SK-N-SH (cell line): ENCODE results near the gene AGBL2. TPM values are rescaled to one million over a fixed set of nuclear protein-coding genes. Genes with fewer than 3 reads are reported as not detected.

Experiments
- CTCF ChIA-PET: fragments of 300-600, 350-600 bp; formaldehyde crosslinking; extraction: SDS; loops from one replicate; lab custom pipeline; 2021; lab: Yijun Ruan, JAX
- POLR2A ChIA-PET: fragments of 350-600 bp; sonication (Branson Sonifier 250); formaldehyde crosslinking; extraction: SDS; loops from one replicate; lab custom pipeline; 2020; ENCODE audit warnings: antibody characterized with exemption, inconsistent platforms; lab: Yijun Ruan, JAX
- DNase-seq: peaks from one replicate; pipeline ENCODE4 v3.0.0; 2012
- H2AFZ ChIP-seq: fragments of 200-600 bp; sonication (generic); 2 replicates; pipeline ENCODE4 v1.8.1; 2016; ENCODE audit warnings: antibody characterized with exemption, mild to moderate bottlenecking, low read depth
- H3F3A ChIP-seq: fragments of 200-600 bp; sonication (generic); replicated peaks from 2 replicates; pipeline ENCODE3; 2016; ENCODE audit warnings: antibody characterized with exemption, mild to moderate bottlenecking; ENCODE audit not compliant: insufficient read depth
- H3K27ac ChIP-seq, 2 experiments: fragments of 200-500 bp in 1 of 2; fragments of 200-600 bp in 1 of 2; sonication (Bioruptor generic) in 1 of 2; sonication (generic), shearing (Covaris generic) in 1 of 2; 2 replicates each; pipeline versions ENCODE4 v1.5.1 to v1.6.1; 2014 to 2016; ENCODE audit warnings: low read depth in 2 of 2, inconsistent platforms in 1 of 2, low read length in 1 of 2, mild to moderate bottlenecking in 1 of 2, mixed read lengths in 1 of 2
- H3K27me3 ChIP-seq: fragments of 200-600 bp; sonication (generic), shearing (Covaris generic); 2 replicates; pipeline ENCODE4 v1.6.1; 2016; ENCODE audit warnings: mixed run types; ENCODE audit not compliant: insufficient read depth
- H3K36me3 ChIP-seq, 2 experiments: fragments of 200-500 bp in 1 of 2; fragments of 200-600 bp in 1 of 2; sonication (Bioruptor generic) in 1 of 2; sonication (generic) in 1 of 2; replicated peaks in 1 of 2; 2 replicates each; pipeline versions ENCODE3 to v1.5.1; 2014 to 2016; ENCODE audit warnings: low read length in 1 of 2, mild to moderate bottlenecking in 1 of 2; ENCODE audit not compliant: insufficient read depth in 2 of 2, control insufficient read depth in 1 of 2
- H3K4me1 ChIP-seq, 2 experiments: fragments of 200-500 bp in 1 of 2; fragments of 200-600 bp in 1 of 2; sonication (Bioruptor generic) in 1 of 2; sonication (generic), shearing (Covaris generic) in 1 of 2; 2 replicates each; pipeline versions ENCODE4 v1.5.1 to v1.6.1; 2014 to 2016; ENCODE audit warnings: low read depth in 1 of 2, low read length in 1 of 2, mixed run types in 1 of 2; ENCODE audit not compliant: insufficient read depth in 2 of 2, control insufficient read depth in 1 of 2
- H3K4me2 ChIP-seq: fragments of 200-600 bp; sonication (generic), shearing (Covaris generic); 2 replicates; pipeline ENCODE4 v1.6.1; 2017; ENCODE audit warnings: mixed run types
- H3K4me3 ChIP-seq, 2 experiments: fragments of 200-500 bp in 1 of 2; fragments of 200-600 bp in 1 of 2; sonication (Bioruptor generic) in 1 of 2; sonication (generic), shearing (Covaris generic) in 1 of 2; 2 replicates each; pipeline versions ENCODE4 v1.5.1 to v1.8.1; 2014 to 2016; ENCODE audit warnings: low read depth in 2 of 2, inconsistent platforms in 1 of 2, low read length in 1 of 2, mild to moderate bottlenecking in 1 of 2, mixed read lengths in 1 of 2, moderate library complexity in 1 of 2
- H3K79me2 ChIP-seq: fragments of 200-600 bp; sonication (generic); 2 replicates; pipeline ENCODE4 v1.8.1; 2017; ENCODE audit warnings: mild to moderate bottlenecking; ENCODE audit not compliant: insufficient read depth
- H3K9ac ChIP-seq: fragments of 200-600 bp; sonication (generic); 2 replicates; pipeline ENCODE4 v1.6.1; 2017; ENCODE audit warnings: mixed run types
- H3K9me2 ChIP-seq: fragments of 200-600 bp; sonication (generic); 2 replicates; pipeline ENCODE4 v1.6.1; 2017; ENCODE audit warnings: mixed run types
- H3K9me3 ChIP-seq: fragments of 200-600 bp; sonication (generic); 2 replicates; pipeline ENCODE4 v1.6.1; 2017; ENCODE audit warnings: mixed run types, mild to moderate bottlenecking, moderate library complexity
- H4K20me1 ChIP-seq: fragments of 200-600 bp; sonication (generic); 2 replicates; pipeline ENCODE4 v1.6.1; 2017; ENCODE audit warnings: mild to moderate bottlenecking, mixed run types; ENCODE audit not compliant: insufficient read depth
- CTCF ChIP-seq: fragments of 200-600 bp; sonication (generic); IDR thresholded peaks from 2 replicates; pipeline ENCODE4 v1.6.1; 2017; ENCODE audit warnings: antibody characterized with exemption, mild to moderate bottlenecking, moderate library complexity
- ELF1 ChIP-seq: IDR thresholded peaks from 2 replicates; pipeline ENCODE4 v1.4.0; 2012
- EP300 ChIP-seq, 2 experiments: IDR thresholded peaks; 2 replicates each; pipeline versions ENCODE4 v1.4.0 to v1.6.1; 2012; ENCODE audit warnings: borderline replicate concordance in 1 of 2, low read depth in 1 of 2, low read length in 1 of 2
- EZH2phosphoT487 ChIP-seq: fragments of 200-600 bp; sonication (generic); IDR thresholded peaks from 2 replicates; pipeline ENCODE4 v1.6.1; 2017; ENCODE audit warnings: low read depth, mixed run types, mild to moderate bottlenecking, antibody characterized with exemption, moderate library complexity, borderline replicate concordance
- FOXM1 ChIP-seq: IDR thresholded peaks from 2 replicates; pipeline ENCODE4 v1.4.0; 2012; ENCODE audit warnings: low read depth, mild to moderate bottlenecking
- JUND ChIP-seq: IDR thresholded peaks from 2 replicates; pipeline ENCODE4 v1.4.0; 2012
- MAX ChIP-seq: IDR thresholded peaks from 2 replicates; pipeline ENCODE4 v1.4.0; 2012; ENCODE audit warnings: low read depth
- MEF2A ChIP-seq: IDR thresholded peaks from 2 replicates; pipeline ENCODE4 v1.4.0; 2012; ENCODE audit warnings: low read depth, borderline replicate concordance
- MXI1 ChIP-seq: IDR thresholded peaks from 2 replicates; pipeline ENCODE4 v1.6.1; 2012; ENCODE audit warnings: mild to moderate bottlenecking, low read depth, low read length, improper control_type of control experiment
- NFIC ChIP-seq: IDR thresholded peaks from 2 replicates; pipeline ENCODE4 v1.4.0; 2012; ENCODE audit warnings: borderline replicate concordance
- PBX3 ChIP-seq: IDR thresholded peaks from 2 replicates; pipeline ENCODE4; 2012
- RCOR1 ChIP-seq: fragments of 150-350 bp; IDR thresholded peaks from 2 replicates; pipeline ENCODE4 v1.6.1; 2017; ENCODE audit warnings: antibody characterized with exemption, low read length
- REST ChIP-seq: IDR thresholded peaks from 2 replicates; pipeline ENCODE4 v1.6.1; 2012; ENCODE audit warnings: mild to moderate bottlenecking, low read depth, low read length, moderate library complexity
- SMC3 ChIP-seq: IDR thresholded peaks from 2 replicates; pipeline ENCODE4 v1.6.1; 2012; ENCODE audit warnings: low read depth, low read length, improper control_type of control experiment
- TAF1 ChIP-seq: IDR thresholded peaks from 2 replicates; pipeline ENCODE4 v1.6.1; 2012; ENCODE audit warnings: low read depth, mild to moderate bottlenecking, low read length, moderate library complexity, borderline replicate concordance
- TCF12 ChIP-seq: IDR thresholded peaks from 2 replicates; pipeline ENCODE4 v1.4.0; 2012
- WGBS: methylation state at CpG from one replicate; pipeline ENCODE4 v1.1.6; 2017; ENCODE audit warnings: low lambda C conversion rate; 5-methylcytosine and 5-hydroxymethylcytosine counted together
- polyA plus RNA-seq, 3 experiments: library from polyadenylated mRNA; depleted of rRNA; stranded (reverse); fragments of >200 nt; gene quantifications; 2 replicates each; pipeline ENCODE4 v1.2.3, GENCODE V29; 2012
- small RNA-seq, 7 experiments: library from RNA; depleted of rRNA; stranded (forward); fragments of <200 nt; gene quantifications; one replicate each; pipeline ENCODE3, GENCODE V24; 2012
- TF ChIP-seq, protein P1 (sequence below): fragments of 150-350 bp; IDR thresholded peaks from 2 replicates; pipeline ENCODE4 v1.6.1; 2017; ENCODE audit warnings: antibody characterized with exemption, low read length, low read depth, borderline replicate concordance

AGBL2 gene
- polyA plus RNA-seq, 1 of the 3 experiments (the other 2 are of a cell fraction): 5.5 TPM

DNA sequence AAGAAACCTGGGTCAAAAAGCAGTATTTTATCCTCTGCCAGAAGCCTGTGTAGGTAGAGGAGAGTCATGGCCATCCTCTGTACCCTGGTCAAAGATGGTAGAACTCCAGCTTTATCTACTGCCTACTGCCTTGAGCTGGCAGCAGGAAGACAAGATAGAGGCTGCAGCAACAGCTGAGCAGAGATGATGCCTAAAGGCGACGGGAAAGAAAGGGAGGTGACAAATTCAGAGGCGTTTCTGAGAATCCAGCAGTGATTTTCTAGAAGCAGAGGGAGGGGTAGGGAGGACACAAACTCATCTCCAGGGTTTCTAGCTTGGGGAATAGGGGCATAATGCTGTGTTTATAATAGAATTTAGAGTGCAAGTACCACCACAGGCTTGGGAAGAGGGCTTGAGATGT is 105.5 kb downstream of the AGBL2 start:
- Histone ChIP-seq H3K79me2 (no peaks in the 10 kb centered on the region), H2AFZ (no peak overlapping the region), H3K36me3 (no peaks in the 10 kb centered on the region), H3K27ac (no peak overlapping the region), H3K27me3 (no peaks in the 10 kb centered on the region), H3K9me3 (no peaks in the 10 kb centered on the region), H3K4me1 (peaks cover 10 to 20% of the 10 kb centered on the region in 2 experiments; a peak in 1 of 4 replicates), H3K4me3 (no peak overlapping the region), H4K20me1 (no peaks in the 10 kb centered on the region), H3K4me2 (no peak overlapping the region), H3F3A (peaks cover 5% of the 10 kb centered on the region), H3K9me2 (no peaks in the 10 kb centered on the region), H3K9ac (no peak overlapping the region)
- TF ChIP-seq MAX (no peak), JUND (no peak), REST (no peak), CTCF (no peak), ELF1 (no peak), PBX3 (no peak), NFIC (no peak), MXI1 (no peak), EZH2phosphoT487 (no peak), RCOR1 (no peak), EP300 (IDR thresholded peaks at IDR 0.05; ENCODE audit: borderline replicate concordance in 1 of 2, low read depth in 1 of 2, low read length in 1 of 2) (no peak), SMC3 (no peak), MEF2A (no peak), TAF1 (no peak), TCF12 (no peak), FOXM1 (no peak)
- TF ChIP-seq, protein P1, sequence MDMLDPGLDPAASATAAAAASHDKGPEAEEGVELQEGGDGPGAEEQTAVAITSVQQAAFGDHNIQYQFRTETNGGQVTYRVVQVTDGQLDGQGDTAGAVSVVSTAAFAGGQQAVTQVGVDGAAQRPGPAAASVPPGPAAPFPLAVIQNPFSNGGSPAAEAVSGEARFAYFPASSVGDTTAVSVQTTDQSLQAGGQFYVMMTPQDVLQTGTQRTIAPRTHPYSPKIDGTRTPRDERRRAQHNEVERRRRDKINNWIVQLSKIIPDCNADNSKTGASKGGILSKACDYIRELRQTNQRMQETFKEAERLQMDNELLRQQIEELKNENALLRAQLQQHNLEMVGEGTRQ: no peak
- DNase-seq: no peak
- 68% methylated on average over 3 of the region's 3 CpGs for WGBS
- ChIA-PET POLR2A (interaction anchor here (1.1 kb wide), 1 partner anchor 31 kb away, joined by 3 read pairs; the partner anchor contains the start of genes KBTBD4 and NDUFS3), CTCF (no interaction called here)

Small RNAs within 50 kb of the gene (small RNA-seq; reads per million reads assigned to genes)
- gene RF00019: 0 reads per million in 7 experiments

Other genes starting within 250 kb of the AGBL2 start
- gene CELF1, start 162.2 kb downstream of the AGBL2 start, polyA plus RNA-seq (2012; rRNA removed): 47.5 and 69.3 TPM in 2 replicates
- gene PTPMT1, start 149.8 kb downstream of the AGBL2 start, polyA plus RNA-seq (2012; rRNA removed): 64.4 and 69.0 TPM in 2 replicates
- gene KBTBD4, start 136.4 kb downstream of the AGBL2 start, polyA plus RNA-seq (2012; rRNA removed): 16.8 and 24.6 TPM in 2 replicates
- 150 and 163 TPM in 2 replicates for gene NDUFS3, start 136.3 kb downstream of the AGBL2 start, polyA plus RNA-seq (2012; rRNA removed)
- not detected in 2 replicates for gene FAM180B, start 128.7 kb downstream of the AGBL2 start, polyA plus RNA-seq (2012; rRNA removed)
- gene C1QTNF4, start 121.0 kb downstream of the AGBL2 start, polyA plus RNA-seq (2012; rRNA removed): 0.06 and 0.08 TPM in 2 replicates
- 115 and 132 TPM in 2 replicates for gene MTCH2, start 72.8 kb downstream of the AGBL2 start, polyA plus RNA-seq (2012; rRNA removed)
- gene FNBP4, start 52.0 kb upstream of the AGBL2 start, polyA plus RNA-seq (2012; rRNA removed): 53.9 and 83.3 TPM in 2 replicates
- gene NUP160, start 133.0 kb upstream of the AGBL2 start, polyA plus RNA-seq (2012; rRNA removed): 19.3 and 27.1 TPM in 2 replicates